Measurements from ENCODE around the gene AQP6.

GRCh38 chr12:49961993-49962764 is 10.6 kb upstream of the AQP6 start:
- TF ChIP-seq GATA2 (IDR thresholded peaks at IDR 0.05; ENCODE audit: low read depth, low read length) (no peak), GATA3 (IDR thresholded peaks at IDR 0.05; ENCODE audit: low read depth, low read length) (no peak)

Measured in SH-SY5Y (cell line).